Measurements from ENCODE around the gene GJC3.
"Not testable (repeated sequence)": the region's sequence is repeated elsewhere in the genome, so short reads cannot be mapped to it uniquely, and the experiment has no call there.

DNA sequence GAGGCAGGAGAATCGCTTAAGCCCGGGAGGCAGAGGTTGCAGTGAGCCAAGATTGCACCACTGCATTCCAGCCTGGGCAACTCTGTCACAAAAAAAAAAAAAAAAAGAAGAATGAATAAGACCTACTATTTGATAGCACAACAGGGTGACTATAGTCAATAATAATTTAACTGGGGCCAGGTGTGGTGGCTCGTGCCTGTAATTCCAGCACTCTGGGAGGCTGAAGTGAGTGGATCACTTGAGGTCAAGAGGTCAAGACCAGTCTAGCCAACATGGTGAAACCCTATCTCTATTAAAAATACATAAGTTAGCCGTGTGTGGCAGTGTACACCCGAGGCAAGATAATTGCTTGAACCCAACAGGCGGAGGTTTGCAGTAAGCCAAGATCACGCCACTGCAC is 44.4 kb upstream of the GJC3 start:
- TF ChIP-seq, protein P1, sequence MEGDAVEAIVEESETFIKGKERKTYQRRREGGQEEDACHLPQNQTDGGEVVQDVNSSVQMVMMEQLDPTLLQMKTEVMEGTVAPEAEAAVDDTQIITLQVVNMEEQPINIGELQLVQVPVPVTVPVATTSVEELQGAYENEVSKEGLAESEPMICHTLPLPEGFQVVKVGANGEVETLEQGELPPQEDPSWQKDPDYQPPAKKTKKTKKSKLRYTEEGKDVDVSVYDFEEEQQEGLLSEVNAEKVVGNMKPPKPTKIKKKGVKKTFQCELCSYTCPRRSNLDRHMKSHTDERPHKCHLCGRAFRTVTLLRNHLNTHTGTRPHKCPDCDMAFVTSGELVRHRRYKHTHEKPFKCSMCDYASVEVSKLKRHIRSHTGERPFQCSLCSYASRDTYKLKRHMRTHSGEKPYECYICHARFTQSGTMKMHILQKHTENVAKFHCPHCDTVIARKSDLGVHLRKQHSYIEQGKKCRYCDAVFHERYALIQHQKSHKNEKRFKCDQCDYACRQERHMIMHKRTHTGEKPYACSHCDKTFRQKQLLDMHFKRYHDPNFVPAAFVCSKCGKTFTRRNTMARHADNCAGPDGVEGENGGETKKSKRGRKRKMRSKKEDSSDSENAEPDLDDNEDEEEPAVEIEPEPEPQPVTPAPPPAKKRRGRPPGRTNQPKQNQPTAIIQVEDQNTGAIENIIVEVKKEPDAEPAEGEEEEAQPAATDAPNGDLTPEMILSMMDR (IDR thresholded peaks at IDR 0.05): not testable (repeated sequence)
- TF ChIP-seq POLR2A (IDR thresholded peaks at IDR 0.05): not testable (repeated sequence)
